Stimulated activated CD4-positive, alpha-beta T cell treated with anti-CD3 and anti-CD28 coated beads, TNF-alpha, amount 100 ng/mL, for 48 hours (primary cell): ENCODE results near the gene GUCA1A.
"Not testable (repeated sequence)": the region's sequence is repeated elsewhere in the genome, so short reads cannot be mapped to it uniquely, and the experiment has no call there.

Source experiments
- DNase-seq, 3 donors: peaks; one replicate each; pipeline ENCODE4 v3.0.0-alpha.2; 2020; ENCODE audit warnings: low read depth in 3 of 3

Gene GUCA1A

GRCh38 chr6:42177514-42178364, 4.6 kb downstream of the GUCA1A start:
- no peak for DNase-seq

GRCh38 chr6:42179261-42179944, 6.2 kb downstream of the GUCA1A start:
- no peak for DNase-seq

- DNase-seq = peak in 2 of 3 donors; percentile 15 to 33
Observed at GRCh38 chr6:42179945-42180313, 6.8 kb downstream of the GUCA1A start.

- no peak for DNase-seq
Observed at GRCh38 chr6:42182101-42182500, 8.9 kb downstream of the GUCA1A start.

- DNase-seq = no peak
Observed at GRCh38 chr6:42184475-42184874, 11.3 kb downstream of the GUCA1A start.

- DNase-seq = no peak
Observed at GRCh38 chr6:42185597-42185996, 12.4 kb downstream of the GUCA1A start.

- DNase-seq = no peak
Observed at GRCh38 chr6:42188406-42188805, 15.2 kb downstream of the GUCA1A start.

- DNase-seq = no peak
Observed at GRCh38 chr6:42190554-42191183, 17.5 kb downstream of the GUCA1A start.

GRCh38 chr6:42192385-42192784, 19.2 kb downstream of the GUCA1A start:
- DNase-seq = not testable (repeated sequence)

- DNase-seq = no peak
Observed at GRCh38 chr6:42193491-42193894, 20.3 kb downstream of the GUCA1A start.

- no peak for DNase-seq
Observed at GRCh38 chr6:42194056-42194455, 20.9 kb downstream of the GUCA1A start.

- DNase-seq = no peak
Observed at GRCh38 chr6:42195415-42195814, 22.3 kb downstream of the GUCA1A start.

- DNase-seq = peak in 1 of 3 donors; percentile 17
Observed at GRCh38 chr6:42197555-42198362, 24.6 kb downstream of the GUCA1A start.

- DNase-seq = no peak
Observed at GRCh38 chr6:42199106-42199981, 26.2 kb downstream of the GUCA1A start.

- no peak for DNase-seq
Observed at GRCh38 chr6:42200035-42200434, 26.9 kb downstream of the GUCA1A start.

- no peak for DNase-seq
Observed at GRCh38 chr6:42201382-42201781, 28.2 kb downstream of the GUCA1A start.

- not testable (repeated sequence) for DNase-seq
Observed at GRCh38 chr6:42202131-42202915, 29.2 kb downstream of the GUCA1A start.

- DNase-seq = no peak
Observed at GRCh38 chr6:42203183-42203582, 30.0 kb downstream of the GUCA1A start.

- DNase-seq = no peak
Observed at GRCh38 chr6:42204768-42205282, 31.7 kb downstream of the GUCA1A start.

GRCh38 chr6:42207559-42207958, 34.4 kb downstream of the GUCA1A start:
- DNase-seq = not testable (repeated sequence)
